D721Med (cell line): ENCODE results near the gene ZHX3.

ENCODE experiments used
- DNase-seq: peaks from one replicate; pipeline ENCODE4 v3.0.0; 2011; ENCODE audit warnings: low spot score; ENCODE audit not compliant: insufficient read length
- FAIRE-seq: peaks from 2 replicates; lab custom pipeline; 2011; peaks lifted over from hg19 to GRCh38; lab: Jason Lieb, UNC
- CTCF ChIP-seq: IDR thresholded peaks from 2 replicates; pipeline ENCODE4 v1.5.1; 2012; ENCODE audit warnings: mild to moderate bottlenecking, control low read depth; ENCODE audit not compliant: insufficient read depth; ENCODE audit errors: missing control alignments

ZHX3 gene

GRCh38 chr20:41204304-41205265, 112.9 kb downstream of the ZHX3 start:
- no peak for FAIRE-seq
- no peak for DNase-seq
- no peak for TF ChIP-seq CTCF

GRCh38 chr20:41203660-41204059, 113.9 kb downstream of the ZHX3 start:
- DNase-seq: no peak
- no peak for FAIRE-seq
- no peak for TF ChIP-seq CTCF

GRCh38 chr20:41202426-41202825, 115.1 kb downstream of the ZHX3 start:
- DNase-seq (no peak), FAIRE-seq (no peak)
- TF ChIP-seq CTCF: no peak

GRCh38 chr20:41201760-41202159, 115.8 kb downstream of the ZHX3 start:
- DNase-seq: no peak
- FAIRE-seq: no peak
- TF ChIP-seq CTCF: no peak

DNA sequence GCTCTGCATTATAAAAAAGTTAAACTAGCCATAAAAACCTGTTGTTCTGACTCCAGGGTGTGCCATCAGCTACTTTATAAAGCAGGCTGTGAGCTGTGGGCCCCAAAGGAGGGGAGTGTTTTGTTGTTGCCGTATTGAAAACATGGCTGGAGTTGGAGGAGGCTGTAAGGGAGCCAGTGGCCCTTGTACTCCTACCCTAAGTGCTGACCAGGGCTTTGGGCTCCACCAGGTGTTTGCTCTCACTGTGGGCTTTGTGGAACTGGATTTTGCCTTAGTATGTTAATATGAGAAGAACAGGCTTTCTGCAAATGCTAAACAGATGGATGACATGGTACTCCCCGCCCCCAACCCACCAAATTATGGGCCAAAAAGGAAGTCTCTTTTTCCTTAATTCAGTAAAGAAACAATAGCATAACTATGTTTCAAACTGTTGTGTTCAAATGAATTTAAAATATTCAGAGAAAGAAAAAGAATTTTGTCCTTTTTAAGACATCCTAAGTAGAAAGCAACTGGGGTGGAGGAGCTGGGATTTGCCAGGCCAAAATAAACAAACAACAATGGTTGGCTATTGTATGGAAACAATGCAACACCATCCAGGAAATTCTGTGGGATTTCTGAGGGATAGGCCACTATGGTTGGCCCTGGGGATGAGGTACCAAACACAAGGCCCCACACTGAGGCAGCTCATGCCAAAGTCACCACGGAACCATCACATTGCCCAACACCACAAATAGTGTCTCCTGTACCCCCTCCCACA, 116.9 kb downstream of the ZHX3 start:
- no peak for FAIRE-seq
- no peak for TF ChIP-seq CTCF
- no peak for DNase-seq

DNA sequence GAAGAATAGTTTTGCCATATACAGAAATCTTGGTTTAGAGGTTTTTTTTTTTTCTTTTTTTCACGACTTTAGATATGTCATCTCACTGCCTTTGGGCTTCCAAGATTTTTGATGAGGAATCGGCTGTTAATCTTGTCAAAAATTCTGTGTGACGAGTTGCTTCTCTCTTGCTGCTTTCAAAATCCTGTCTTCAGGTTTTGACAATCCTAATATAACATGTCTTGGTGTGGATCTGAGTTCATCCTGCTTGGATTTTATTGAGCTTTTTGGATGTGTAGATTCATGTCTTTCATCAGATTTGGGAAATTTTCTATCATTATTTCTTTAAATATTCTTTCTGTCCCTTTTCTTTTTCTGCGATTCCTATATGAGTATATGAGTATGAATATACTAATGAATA, 119.1 kb downstream of the ZHX3 start:
- TF ChIP-seq CTCF: no peak
- FAIRE-seq (no peak), DNase-seq (no peak)
